WERI-Rb-1 (cell line): ENCODE data around the gene KLK10.

Experiments
- DNase-seq: peaks from one replicate; pipeline ENCODE4 v3.0.0-alpha.2; 2020
- H3K27ac ChIP-seq: fragments of 250-450 bp; sonication (Bioruptor Pico); 2 replicates; pipeline ENCODE4 v1.5.1; 2020; ENCODE audit warnings: mild to moderate bottlenecking, moderate library complexity
- H3K27me3 ChIP-seq: fragments of 250-450 bp; sonication (Bioruptor Pico); 2 replicates; pipeline ENCODE4 v1.5.1; 2021; ENCODE audit warnings: mild to moderate bottlenecking, low read depth, moderate library complexity; ENCODE audit not compliant: insufficient read depth, severe bottlenecking
- H3K36me3 ChIP-seq: fragments of 250-450 bp; sonication (Bioruptor Pico); 2 replicates; pipeline ENCODE4 v1.5.1; 2020; ENCODE audit warnings: mild to moderate bottlenecking, moderate library complexity
- H3K4me3 ChIP-seq: 2 replicates; pipeline ENCODE4 v1.5.1; 2011; ENCODE audit warnings: low read depth, mild to moderate bottlenecking, control low read depth, low read length
- H3K9me3 ChIP-seq: fragments of 250-450 bp; sonication (Bioruptor Pico); 2 replicates; pipeline ENCODE4 v1.5.1; 2021; ENCODE audit warnings: mild to moderate bottlenecking, moderate library complexity; ENCODE audit not compliant: severe bottlenecking
- CTCF ChIP-seq: IDR thresholded peaks from 2 replicates; pipeline ENCODE4 v1.5.1; 2011; ENCODE audit warnings: low read depth, mild to moderate bottlenecking, control low read depth, inconsistent platforms, low read length

The KLK10 gene

GRCh38 chr19:51019544-51019925, at the start of gene KLK10:
Gene KLK10, minus strand, starts transcription at chr19:51019709. Its CDS starts 579 bp downstream, at chr19:51019130.
- H3K4me3 ChIP-seq, result no peak within 1 kb of the TSS
- DNase-seq, result no peak
- no peaks in the 10 kb centered on the region for H3K36me3 ChIP-seq
- H3K9me3 ChIP-seq, result no peaks in the 10 kb centered on the region
- no peak for TF ChIP-seq CTCF
- H3K27ac ChIP-seq, result no peak within 1 kb of the TSS
- H3K27me3 ChIP-seq, result peaks cover 91% of the 10 kb centered on the region

GRCh38 chr19:51066393-51067186, 47.1 kb upstream of the KLK10 start:
- H3K4me3 ChIP-seq, result no peak overlapping the region
- no peak for DNase-seq
- H3K27ac ChIP-seq, result no peak overlapping the region
- H3K27me3 ChIP-seq, result peaks cover 84% of the 10 kb centered on the region
- peaks cover 4% of the 10 kb centered on the region for H3K9me3 ChIP-seq
- H3K36me3 ChIP-seq, result no peaks in the 10 kb centered on the region
- TF ChIP-seq CTCF, result no peak

- Histone ChIP-seq H3K36me3 (no peaks in the 10 kb centered on the region), H3K4me3 (no peak overlapping the region), H3K27me3 (peaks cover 80% of the 10 kb centered on the region), H3K9me3 (peaks cover 4% of the 10 kb centered on the region), H3K27ac (no peak overlapping the region)
- no peak for TF ChIP-seq CTCF
- DNase-seq, result no peak
Observed at GRCh38 chr19:51065221-51065960, 45.9 kb upstream of the KLK10 start.

GRCh38 chr19:51064534-51065220, 45.2 kb upstream of the KLK10 start, which contains the start of gene KLK13:
Gene KLK13, minus strand, starts transcription at chr19:51065092. Its CDS starts 25 bp downstream, at chr19:51065067.
- H3K27me3 ChIP-seq, result peaks cover 81% of the 10 kb centered on the region
- no peaks in the 10 kb centered on the region for H3K36me3 ChIP-seq
- peaks cover 2% of the 10 kb centered on the region for H3K9me3 ChIP-seq
- H3K4me3 ChIP-seq, result no peak within 1 kb of the TSS
- TF ChIP-seq CTCF, result no peak
- H3K27ac ChIP-seq, result no peak within 1 kb of the TSS
- no peak for DNase-seq

GRCh38 chr19:51063664-51064063, 44.2 kb upstream of the KLK10 start:
- Histone ChIP-seq H3K4me3 (no peak overlapping the region), H3K36me3 (no peaks in the 10 kb centered on the region), H3K27me3 (peaks cover 77% of the 10 kb centered on the region), H3K27ac (no peak overlapping the region), H3K9me3 (no peaks in the 10 kb centered on the region)
- no peak for DNase-seq
- TF ChIP-seq CTCF, result no peak
